ENCODE data around the gene TRMT61A.

TRMT61A gene

DNA sequence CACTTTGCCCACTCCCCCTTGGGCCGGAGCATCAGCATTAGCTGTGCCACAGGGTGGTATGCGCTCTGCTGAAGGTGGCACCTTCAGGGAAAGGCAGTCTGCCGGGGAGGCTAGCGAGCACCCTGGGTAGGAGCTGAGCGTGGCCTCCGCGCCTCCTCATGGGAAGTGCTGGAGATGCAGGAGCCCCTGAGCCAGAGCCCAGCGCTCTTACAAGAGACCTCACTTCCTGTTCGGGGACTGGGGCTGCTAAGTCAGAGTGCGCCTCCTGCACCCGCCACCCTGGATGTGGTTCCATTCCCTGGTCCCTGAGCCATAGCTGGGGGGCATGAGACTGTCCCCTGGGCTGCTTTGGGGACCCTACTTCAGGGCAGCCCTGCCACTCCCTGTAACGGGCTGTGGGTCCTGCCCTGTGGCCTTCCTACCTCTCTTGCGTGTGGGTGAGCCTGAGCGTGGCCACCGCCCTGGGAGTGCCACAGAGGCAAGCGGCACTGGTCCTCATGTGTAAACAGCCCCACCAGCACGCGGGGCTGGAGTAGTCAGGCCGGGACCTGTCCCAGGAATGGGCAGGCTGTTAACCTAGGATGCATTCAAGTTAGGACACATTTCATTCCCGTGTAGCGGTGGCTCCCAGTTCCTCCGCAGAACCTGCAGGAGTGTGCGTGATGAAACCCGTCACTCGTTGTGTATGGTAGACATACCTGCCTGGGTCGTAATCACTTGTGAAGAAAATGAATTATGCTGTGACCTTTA is 53.1 kb downstream of the TRMT61A start:
- no peak overlapping the region for H3K9ac ChIP-seq (ENCODE audit: low read depth, low read length)
- H3K36me3 ChIP-seq (ENCODE audit: insufficient read depth, low read length): peaks cover 6% of the 10 kb centered on the region; the same call in 1 of the 2 replicates

DNA sequence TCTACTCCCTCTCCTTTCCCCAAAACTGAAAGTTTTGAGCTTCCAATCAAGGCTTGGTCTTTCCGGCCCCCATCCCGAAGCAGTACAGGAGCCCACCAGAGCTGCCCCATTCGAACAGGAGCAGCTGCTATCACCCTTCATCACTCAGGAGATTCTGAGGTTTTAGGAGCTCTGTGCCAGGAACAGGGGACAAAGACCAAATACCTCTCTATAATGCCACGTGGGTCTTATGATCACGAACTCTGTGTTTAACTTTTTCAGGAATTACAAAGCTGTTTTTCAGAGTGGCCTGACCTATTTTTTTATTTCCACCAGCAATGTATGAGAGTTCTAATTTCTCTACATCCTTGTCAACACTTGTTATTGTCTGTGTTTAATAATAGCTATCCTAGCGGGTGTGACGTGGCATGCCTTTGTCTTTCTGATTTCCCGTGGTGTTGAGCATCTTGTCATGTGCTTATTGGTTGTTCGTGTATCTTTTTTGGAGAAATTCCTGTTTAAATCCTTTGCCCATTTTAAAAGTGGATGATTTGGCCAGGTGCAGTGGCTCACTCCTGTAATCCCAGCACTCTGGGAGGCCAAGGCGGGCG is 55.4 kb downstream of the TRMT61A start:
- Histone ChIP-seq H3K36me3 (ENCODE audit: insufficient read depth, low read length) (no peaks in the 10 kb centered on the region), H3K9ac (ENCODE audit: low read depth, low read length) (no peak overlapping the region), H3K4me1 (ENCODE audit: insufficient read depth, low read length) (no peaks in the 10 kb centered on the region), H3K9me3 (ENCODE audit: control insufficient read depth, insufficient read depth, low read length) (no peaks in the 10 kb centered on the region)

More for the DNA sequence above, 53.1 kb downstream of the TRMT61A start:
- Histone ChIP-seq H3K4me1 (ENCODE audit: insufficient read depth, low read length) (no peaks in the 10 kb centered on the region), H3K9me3 (ENCODE audit: control insufficient read depth, insufficient read depth, low read length) (no peaks in the 10 kb centered on the region)
